K562 (cell line): ENCODE results near the gene XPC. TPM values are rescaled to one million over a fixed set of nuclear protein-coding genes. Genes with fewer than 3 reads are reported as not detected.
A peak's percentile ranks its signal among the peaks of the same experiment; 100 is the strongest.

Experiments
- ATF7 ChIP-seq: fragments of 450-650 bp; IDR thresholded peaks from 2 replicates; pipeline ENCODE4 v1.7.1; 2014; ENCODE audit warnings: mild to moderate bottlenecking, moderate library complexity
- BMI1 ChIP-seq: fragments of 150-350 bp; IDR thresholded peaks from 2 replicates; pipeline ENCODE4 v1.6.1; 2014; ENCODE audit warnings: low read length
- CBFA2T2 ChIP-seq: fragments of 450-650 bp; conservative IDR thresholded peaks from 2 replicates; pipeline ENCODE4 v1.6.1; 2017; ENCODE audit warnings: mild to moderate bottlenecking
- CREB3 ChIP-seq: fragments of 450-650 bp; conservative IDR thresholded peaks from 2 replicates; pipeline ENCODE4 v1.6.1; 2016; ENCODE audit warnings: missing genetic modification characterization, low read depth, mild to moderate bottlenecking, missing compliant biosample characterization, moderate library complexity
- ESRRB ChIP-seq: fragments of 250-450 bp; sonication (Bioruptor Pico); IDR thresholded peaks from 2 replicates; pipeline ENCODE4 v1.5.0; 2020; ENCODE audit warnings: mild to moderate bottlenecking, moderate library complexity, borderline replicate concordance
- HCFC1 ChIP-seq: IDR thresholded peaks from 2 replicates; pipeline ENCODE4 v1.6.1; 2012; ENCODE audit warnings: low read depth, low read length, improper control_type of control experiment
- HMG20B ChIP-seq: fragments of 250-450 bp; sonication (Bioruptor Pico); IDR thresholded peaks from 2 replicates; pipeline ENCODE4 v1.5.0; 2021; ENCODE audit warnings: mild to moderate bottlenecking
- JUNB ChIP-seq: fragments of 450-650 bp; formaldehyde crosslinking; conservative IDR thresholded peaks from 2 replicates; pipeline ENCODE4 v1.4.0; 2020; ENCODE audit warnings: mild to moderate bottlenecking
- KDM5B ChIP-seq: fragments of 200-600 bp; sonication (generic); IDR thresholded peaks from 2 replicates; pipeline ENCODE4 v1.6.1; 2012; ENCODE audit warnings: low read depth, mild to moderate bottlenecking, moderate library complexity, low read length, control low read depth, inconsistent platforms; ENCODE audit not compliant: insufficient replicate concordance
- LARP7 ChIP-seq: fragments of 450-650 bp; IDR thresholded peaks from 2 replicates; pipeline ENCODE4 v1.6.1; 2016
- MEF2D ChIP-seq: conservative IDR thresholded peaks from 2 replicates; pipeline ENCODE4 v1.6.1; 2016; ENCODE audit warnings: low read depth, missing genetic modification characterization, missing compliant biosample characterization
- POLR2B ChIP-seq: fragments of 450-650 bp; IDR thresholded peaks from 2 replicates; pipeline ENCODE4 v1.6.1; 2018; ENCODE audit warnings: low read depth; ENCODE audit not compliant: partially characterized antibody
- PRPF4 ChIP-seq: fragments of 200-400 bp; formaldehyde crosslinking; IDR thresholded peaks from one replicate; pipeline ENCODE4 v1.6.1; 2017; ENCODE audit warnings: low read length, low read depth, mild to moderate bottlenecking; ENCODE audit not compliant: insufficient read depth, poor library complexity, severe bottlenecking
- RBFOX2 ChIP-seq: fragments of 200-400 bp; formaldehyde crosslinking; IDR thresholded peaks from 2 replicates; pipeline ENCODE4 v1.6.1; 2017; ENCODE audit warnings: low read depth, mild to moderate bottlenecking, low read length, moderate library complexity
- SLC30A9 ChIP-seq: fragments of 250-450 bp; sonication (Bioruptor Pico); IDR thresholded peaks from 2 replicates; pipeline ENCODE4 v1.8.0; 2022; ENCODE audit warnings: mild to moderate bottlenecking, moderate library complexity
- SMAD3 ChIP-seq: fragments of 450-650 bp; formaldehyde crosslinking; conservative IDR thresholded peaks from 2 replicates; pipeline ENCODE4 v1.4.0; 2020; ENCODE audit warnings: mild to moderate bottlenecking
- SPI1 ChIP-seq: IDR thresholded peaks from 2 replicates; pipeline ENCODE4 v1.6.1; 2011; ENCODE audit warnings: low read depth, low read length, control low read depth, borderline replicate concordance
- TBL1XR1 ChIP-seq, 2 experiments: IDR thresholded peaks; 2 replicates each; pipeline ENCODE4 v1.6.1; 2012; ENCODE audit warnings: improper control_type of control experiment in 2 of 2, low read length in 2 of 2, mild to moderate bottlenecking in 1 of 2
- TCF3 ChIP-seq: sonication (generic); formaldehyde crosslinking; IDR thresholded peaks from 2 replicates; pipeline ENCODE4 v1.4.0; 2020; ENCODE audit warnings: mild to moderate bottlenecking, missing genetic modification reagents
- THRA ChIP-seq: fragments of 450-650 bp; IDR thresholded peaks from 2 replicates; pipeline ENCODE4 v1.6.1; 2017; ENCODE audit warnings: mild to moderate bottlenecking, moderate library complexity
- U2AF2 ChIP-seq: fragments of 200-400 bp; formaldehyde crosslinking; optimal IDR thresholded peaks from 2 replicates; pipeline ENCODE3; 2017; ENCODE audit warnings: low read depth, mild to moderate bottlenecking, low read length
- ZNF224 ChIP-seq: sonication (generic); formaldehyde crosslinking; IDR thresholded peaks from 2 replicates; pipeline ENCODE4 v1.8.0; 2022; ENCODE audit warnings: mild to moderate bottlenecking, missing genetic modification reagents
- ZNF282 ChIP-seq: sonication (generic); formaldehyde crosslinking; IDR thresholded peaks from 2 replicates; pipeline ENCODE4 v1.8.1; 2023; ENCODE audit warnings: missing genetic modification reagents
- ZNF449 ChIP-seq: fragments of 250-450 bp; sonication (Bioruptor Pico); IDR thresholded peaks from 2 replicates; pipeline ENCODE4 v1.8.0; 2022; ENCODE audit warnings: moderate library complexity, mild to moderate bottlenecking, inconsistent platforms
- ZNF511 ChIP-seq: sonication (generic); formaldehyde crosslinking; IDR thresholded peaks from 2 replicates; pipeline ENCODE4 v1.8.0; 2022; ENCODE audit warnings: mild to moderate bottlenecking, missing genetic modification reagents
- ZNF707 ChIP-seq: fragments of 250-450 bp; sonication (Bioruptor Pico); conservative IDR thresholded peaks from 2 replicates; pipeline ENCODE4 v1.8.0; 2022; ENCODE audit warnings: inconsistent platforms, mild to moderate bottlenecking, moderate library complexity
- polyA plus RNA-seq, 8 experiments: library from polyadenylated mRNA; depleted of rRNA in 4 of 8; stranded (reverse) in 5 of 8; unstranded in 3 of 8; fragments of >200 nt; fragmentation: Nextera tagmentation in 2 of 8; fragmentation: Illumina TruSeq in 1 of 8; extraction: Ambion mirVana in 2 of 8; extraction: Trizol in 1 of 8; gene quantifications; 2 replicates each; pipeline versions ENCODE4 v1.2.1 to v1.2.3, GENCODE V29; 2011 to 2014; ENCODE audit warnings: inconsistent platforms in 1 of 8, missing spikeins in 1 of 8
- total RNA-seq, 7 experiments: library from RNA; depleted of rRNA in 6 of 7; stranded (reverse); fragments of >200 nt in 6 of 7; fragmentation: Illumina TruSeq in 2 of 7; extraction: Trizol in 2 of 7; gene quantifications; 2 replicates each; pipeline versions ENCODE4 v1.2.1 to v1.2.3, GENCODE V29; 2011 to 2021; ENCODE audit warnings: low replicate concordance in 1 of 7

The XPC gene
- total and polyA plus RNA-seq, 9 of the 15 experiments (the other 6 are each of a cell fraction or from before 2014, with no cell fraction given) = 3.8 to 54.7 (median 41.3) TPM

- TF ChIP-seq HMG20B = no peak
- TF ChIP-seq HCFC1 = no peak
- TF ChIP-seq ATF7 = peak; percentile 92
- no peak for TF ChIP-seq LARP7
- no peak for TF ChIP-seq JUNB
- TF ChIP-seq ZNF511 (CRISPR knock-in tag) = no peak
- TF ChIP-seq POLR2B = no peak
- TF ChIP-seq U2AF2 = no peak
- no peak for TF ChIP-seq PRPF4
- no peak for TF ChIP-seq THRA
- TF ChIP-seq KDM5B = no peak
- peak; percentile 38; the same call in 1 of the 2 replicates for TF ChIP-seq RBFOX2
- peak; percentile 51; the same call in 1 of the 2 replicates for TF ChIP-seq TCF3
- TF ChIP-seq SMAD3 (CRISPR knock-in tag) = peak; percentile 57; the same call in 1 of the 2 replicates
- no peak for TF ChIP-seq ZNF282 (CRISPR knock-in tag)
- TF ChIP-seq BMI1 = no peak
- TF ChIP-seq TBL1XR1 (IDR thresholded peaks at IDR 0.05; ENCODE audit: low read length in 2 of 2) = peak in 1 of 2 experiments; percentile 78; a peak in 2 of 4 replicates
- TF ChIP-seq CREB3 (tag) = 0 out of 2 replicates have a peak, but pooled peaks have one; percentile 29
- no peak for TF ChIP-seq ZNF449 (CRISPR knock-in tag)
- TF ChIP-seq MEF2D (tag) = peak; percentile 96
- no peak for TF ChIP-seq SLC30A9 (CRISPR knock-in tag)
- no peak for TF ChIP-seq SPI1
- TF ChIP-seq ZNF707 (CRISPR knock-in tag) = no peak
- no peak for TF ChIP-seq ESRRB
- no peak for TF ChIP-seq CBFA2T2
- no peak for TF ChIP-seq ZNF224 (CRISPR knock-in tag)
Observed at GRCh38 chr3:14204515-14205284, 26.3 kb upstream of the XPC start (continued).
